Naive thymus-derived CD4-positive, alpha-beta T cell (primary cell): ENCODE measurements around the gene NKD1. TPM values are rescaled to one million over a fixed set of nuclear protein-coding genes. Genes with fewer than 3 reads are reported as not detected.

ENCODE experiments used
- ATAC-seq: fragments of 150-1000 bp; cut with Tn5 transposase; 2 replicates; pipeline ENCODE4 v1.10.0; 2021; ENCODE audit warnings: mild to moderate bottlenecking, moderate library complexity
- CTCF ChIA-PET: fragments of 350-600 bp; sonication (Branson Sonifier 250); formaldehyde crosslinking; loops from one replicate; lab custom pipeline; 2021; ENCODE audit warnings: antibody characterized with exemption; lab: Charles Lee
- POLR2A ChIA-PET: fragments of 350-600 bp; sonication (Branson Sonifier 250); formaldehyde crosslinking; loops from one replicate; lab custom pipeline; 2021; ENCODE audit warnings: antibody characterized with exemption, inconsistent platforms; lab: Charles Lee
- DNase-seq, 9 donors: peaks; one replicate each; pipeline versions ENCODE4 v3.0.0 to v3.0.0-alpha.2; 2020 to 2022; ENCODE audit warnings: mixed read lengths in 1 of 9
- H3K27ac ChIP-seq: one replicate; pipeline ENCODE4 v1.7.0; 2013; ENCODE audit warnings: mild to moderate bottlenecking, low read depth, low read length, moderate library complexity
- H3K27me3 ChIP-seq, 2 donors: one replicate each; pipeline ENCODE4 v1.7.0; 2013; ENCODE audit warnings: low read length in 2 of 2, mild to moderate bottlenecking in 2 of 2, moderate library complexity in 2 of 2; ENCODE audit not compliant: control insufficient read depth in 2 of 2, insufficient read depth in 2 of 2
- H3K36me3 ChIP-seq, 3 experiments: 1 replicate in 2 of 3; 2 replicates in 1 of 3; pipeline ENCODE4 v1.7.0; 2013; ENCODE audit warnings: low read length in 3 of 3, mild to moderate bottlenecking in 3 of 3, moderate library complexity in 1 of 3; ENCODE audit not compliant: insufficient read depth in 3 of 3, control insufficient read depth in 2 of 3
- H3K4me1 ChIP-seq, 2 donors: one replicate each; pipeline ENCODE4 v1.7.0; 2013; ENCODE audit warnings: low read length in 2 of 2, mild to moderate bottlenecking in 2 of 2, moderate library complexity in 1 of 2; ENCODE audit not compliant: control insufficient read depth in 2 of 2, insufficient read depth in 2 of 2
- H3K4me3 ChIP-seq: 2 replicates; pipeline ENCODE4 v1.7.0; 2013; ENCODE audit warnings: mild to moderate bottlenecking, low read length
- H3K9me3 ChIP-seq, 3 experiments: 1 replicate in 2 of 3; 2 replicates in 1 of 3; pipeline ENCODE4 v1.7.0; 2013; ENCODE audit warnings: low read length in 3 of 3; ENCODE audit not compliant: control insufficient read depth in 2 of 3
- H3K27ac Mint-ChIP-seq, 9 donors: one replicate each; pipeline ENCODE4 v1.8.0; 2020 to 2022; ENCODE audit warnings: mixed read lengths in 9 of 9, mild to moderate bottlenecking in 8 of 9, moderate library complexity in 5 of 9, inconsistent platforms in 2 of 9
- H3K27me3 Mint-ChIP-seq, 5 donors: one replicate each; pipeline ENCODE4 v1.8.0; 2021 to 2022; ENCODE audit warnings: mixed read lengths in 5 of 5, mild to moderate bottlenecking in 1 of 5
- H3K36me3 Mint-ChIP-seq, 5 donors: one replicate each; pipeline ENCODE4 v1.8.0; 2020 to 2022; ENCODE audit warnings: mixed read lengths in 5 of 5, mild to moderate bottlenecking in 3 of 5, inconsistent platforms in 1 of 5
- H3K4me1 Mint-ChIP-seq, 7 donors: one replicate each; pipeline ENCODE4 v1.8.0; 2020 to 2022; ENCODE audit warnings: mixed read lengths in 7 of 7, mild to moderate bottlenecking in 3 of 7, inconsistent platforms in 1 of 7
- H3K4me3 Mint-ChIP-seq, 10 donors: one replicate each; pipeline ENCODE4 v1.8.0; 2020 to 2022; ENCODE audit warnings: mild to moderate bottlenecking in 10 of 10, mixed read lengths in 10 of 10, moderate library complexity in 6 of 10, inconsistent platforms in 2 of 10
- H3K9me3 Mint-ChIP-seq, 11 donors: one replicate each; pipeline ENCODE4 v1.8.0; 2020 to 2022; ENCODE audit warnings: mixed read lengths in 11 of 11, mild to moderate bottlenecking in 4 of 11, inconsistent platforms in 1 of 11, moderate library complexity in 1 of 11
- intact Hi-C, 2 donors: fragments of 100-400 bp; cut with micrococcal nuclease; formaldehyde crosslinking; loops; one replicate each; pipeline ENCODE4 v1.15.1; 2023
- polyA plus RNA-seq, 2 donors: library from polyadenylated mRNA; unstranded; fragments of 300-500 nt; fragmentation: Illumina TruSeq; gene quantifications; one replicate each; pipeline ENCODE4 v1.2.3, GENCODE V29; 2021
- total RNA-seq, 6 experiments: library from RNA in 5 of 6; stranded (reverse) in 5 of 6; gene quantifications; 1 replicate in 5 of 6; 2 replicates in 1 of 6; pipeline ENCODE4 v1.2.3 and lab custom pipeline; 2021 to 2026

The NKD1 gene
- total and polyA plus RNA-seq, 7 experiments from 2014 or later: 0.36 to 7.9 (median 5.0) TPM

GRCh38 chr16:50613281-50613963, 65.2 kb downstream of the NKD1 start:
- peaks cover 0 to 15% of the 10 kb centered on the region in 2 donors for H3K4me1 ChIP-seq
- no peaks in the 10 kb centered on the region for H3K27me3 ChIP-seq
- no peak overlapping the region for H3K27ac ChIP-seq
- Mint-ChIP-seq H3K4me3 (no peak overlapping the region), H3K9me3 (no peaks in the 10 kb centered on the region), H3K27ac (peak overlapping the region in 3 of 9 donors; percentile 15 to 54 (median 30)), H3K4me1 (peaks cover 11 to 45% (median 35%) of the 10 kb centered on the region in 7 donors), H3K27me3 (no peaks in the 10 kb centered on the region), H3K36me3 (peaks cover 0 to 21% (median 0%) of the 10 kb centered on the region in 5 donors)
- no peak overlapping the region for H3K4me3 ChIP-seq
- H3K9me3 ChIP-seq: no peaks in the 10 kb centered on the region
- POLR2A ChIA-PET: interaction anchor here (1.0 to 1.2 kb wide), 2 partner anchors 10 kb away, joined by 3 to 4 read pairs; no protein-coding TSS in a partner anchor
- intact Hi-C loops: no loop called here
- CTCF ChIA-PET: interaction anchor here (0.6 kb wide), 1 partner anchor 23 kb away, joined by 3 read pairs; no protein-coding TSS in a partner anchor
- H3K36me3 ChIP-seq: peaks cover 0 to 4% (median 0%) of the 10 kb centered on the region in 3 experiments
- ATAC-seq: no peak
- no peak for DNase-seq

GRCh38 chr16:50613964-50614474, 65.8 kb downstream of the NKD1 start:
- POLR2A ChIA-PET: interaction anchor here (1.0 to 1.2 kb wide), 2 partner anchors 10 to 11 kb away, joined by 3 to 4 read pairs; no protein-coding TSS in a partner anchor
- DNase-seq: no peak
- Mint-ChIP-seq H3K9me3 (no peaks in the 10 kb centered on the region), H3K27me3 (no peaks in the 10 kb centered on the region), H3K27ac (peak overlapping the region in 3 of 9 donors; percentile 8 to 30 (median 17)), H3K4me1 (peaks cover 11 to 47% (median 35%) of the 10 kb centered on the region in 7 donors), H3K36me3 (peaks cover 0 to 20% (median 0%) of the 10 kb centered on the region in 5 donors), H3K4me3 (no peak overlapping the region)
- Histone ChIP-seq H3K4me3 (no peak overlapping the region), H3K27me3 (no peaks in the 10 kb centered on the region), H3K27ac (no peak overlapping the region), H3K4me1 (peaks cover 0 to 15% of the 10 kb centered on the region in 2 donors), H3K9me3 (no peaks in the 10 kb centered on the region), H3K36me3 (no peaks in the 10 kb centered on the region)
- CTCF ChIA-PET: interaction anchor here (0.6 to 1.4 kb wide), 2 partner anchors 13 to 22 kb away, joined by 3 to 4 read pairs; no protein-coding TSS in a partner anchor
- ATAC-seq: no peak
- intact Hi-C loops: no loop called here

- CTCF ChIA-PET: interaction anchor here (1.4 kb wide), 1 partner anchor 12 kb away, joined by 4 read pairs; no protein-coding TSS in a partner anchor
- H3K9me3 Mint-ChIP-seq: no peaks in the 10 kb centered on the region
- POLR2A ChIA-PET: interaction anchor here (1.0 kb wide), 1 partner anchor 8 kb away, joined by 5 read pairs; no protein-coding TSS in a partner anchor
- Histone ChIP-seq H3K4me1 (peaks cover 0 to 15% of the 10 kb centered on the region in 2 donors), H3K36me3 (no peaks in the 10 kb centered on the region), H3K27me3 (no peaks in the 10 kb centered on the region), H3K27ac (no peak overlapping the region), H3K4me3 (no peak overlapping the region), H3K9me3 (no peaks in the 10 kb centered on the region)
- DNase-seq (no peak), ATAC-seq (no peak)
- peak overlapping the region in 5 of 9 donors; percentile 41 to 88 (median 67) for H3K27ac Mint-ChIP-seq
- H3K4me1 Mint-ChIP-seq: peaks cover 11 to 49% (median 35%) of the 10 kb centered on the region in 7 donors
- intact Hi-C loops: no loop called here
- no peaks in the 10 kb centered on the region for H3K27me3 Mint-ChIP-seq
- no peak overlapping the region for H3K4me3 Mint-ChIP-seq
- H3K36me3 Mint-ChIP-seq: peaks cover 0 to 20% (median 0%) of the 10 kb centered on the region in 5 donors
Observed at GRCh38 chr16:50614955-50615724, 66.9 kb downstream of the NKD1 start.

- ChIA-PET CTCF (no interaction called here), POLR2A (interaction anchor here (1.0 kb wide), 1 partner anchor 9 kb away, joined by 5 read pairs; no protein-coding TSS in a partner anchor)
- Mint-ChIP-seq H3K4me1 (peaks cover 11 to 44% (median 29%) of the 10 kb centered on the region in 7 donors), H3K27ac (peak overlapping the region in 2 of 9 donors; percentile 1 to 80), H3K36me3 (peaks cover 0 to 20% (median 0%) of the 10 kb centered on the region in 5 donors), H3K27me3 (no peaks in the 10 kb centered on the region), H3K4me3 (no peak overlapping the region), H3K9me3 (no peaks in the 10 kb centered on the region)
- Histone ChIP-seq H3K4me1 (peaks cover 0 to 15% of the 10 kb centered on the region in 2 donors), H3K9me3 (no peaks in the 10 kb centered on the region), H3K27ac (no peak overlapping the region), H3K27me3 (no peaks in the 10 kb centered on the region), H3K4me3 (no peak overlapping the region), H3K36me3 (no peaks in the 10 kb centered on the region)
- intact Hi-C loops: no loop called here
- no peak for DNase-seq
- ATAC-seq: no peak
Observed at GRCh38 chr16:50615891-50616290, 67.7 kb downstream of the NKD1 start.

- peaks cover 11 to 44% (median 29%) of the 10 kb centered on the region in 7 donors for H3K4me1 Mint-ChIP-seq
- H3K27ac Mint-ChIP-seq: peak overlapping the region in 7 of 9 donors; percentile 1 to 82 (median 41)
- H3K4me3 ChIP-seq: no peak overlapping the region
- DNase-seq (no peak), ATAC-seq (no peak)
- intact Hi-C loops: no loop called here
- no peak overlapping the region for H3K4me3 Mint-ChIP-seq
- CTCF ChIA-PET: no interaction called here
- peaks cover 0 to 20% (median 0%) of the 10 kb centered on the region in 5 donors for H3K36me3 Mint-ChIP-seq
- no peaks in the 10 kb centered on the region for H3K9me3 Mint-ChIP-seq
- no peak overlapping the region for H3K27ac ChIP-seq
- no peaks in the 10 kb centered on the region for H3K9me3 ChIP-seq
- no peaks in the 10 kb centered on the region for H3K27me3 Mint-ChIP-seq
- POLR2A ChIA-PET: interaction anchor here (0.6 to 0.9 kb wide), 3 partner anchors 27 to 67 kb away, joined by 3 to 4 read pairs (median 3); no protein-coding TSS in a partner anchor
- H3K36me3 ChIP-seq: no peaks in the 10 kb centered on the region
- no peaks in the 10 kb centered on the region for H3K27me3 ChIP-seq
- H3K4me1 ChIP-seq: peaks cover 0 to 15% of the 10 kb centered on the region in 2 donors
Observed at GRCh38 chr16:50616386-50616785, 68.2 kb downstream of the NKD1 start.
